GM10266 (cell line): Measurements from ENCODE around the gene SHISA2.

Source experiments
- DNase-seq: peaks from one replicate; pipeline ENCODE4 v3.0.0; 2012; ENCODE audit errors: extremely low spot score
- TF ChIP-seq, protein P1 (sequence below): IDR thresholded peaks from 2 replicates; pipeline ENCODE4 v1.5.1; 2012; ENCODE audit warnings: mild to moderate bottlenecking, low read depth; ENCODE audit not compliant: control insufficient read depth, insufficient read depth; ENCODE audit errors: missing control alignments

The SHISA2 gene

DNA sequence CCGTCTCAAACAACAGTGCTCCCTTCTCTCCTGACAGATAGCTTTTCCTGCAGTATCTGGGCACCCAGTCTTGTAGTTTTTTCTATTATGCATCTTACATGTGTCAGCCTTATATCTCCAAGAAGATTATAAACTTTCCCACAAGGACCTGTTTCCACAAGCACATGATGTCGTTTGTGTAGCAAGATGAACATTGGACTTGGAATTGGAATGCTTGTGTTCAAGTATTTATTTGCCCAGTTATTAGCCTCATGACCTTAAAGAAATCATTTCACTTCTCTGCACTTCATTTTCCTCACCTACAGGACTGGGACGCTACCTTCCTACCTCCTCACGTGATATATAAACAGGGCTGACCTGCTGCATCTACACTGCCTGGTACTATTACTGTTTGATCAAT, 21.5 kb downstream of the SHISA2 start:
- DNase-seq, result no peak
- TF ChIP-seq, protein P1, sequence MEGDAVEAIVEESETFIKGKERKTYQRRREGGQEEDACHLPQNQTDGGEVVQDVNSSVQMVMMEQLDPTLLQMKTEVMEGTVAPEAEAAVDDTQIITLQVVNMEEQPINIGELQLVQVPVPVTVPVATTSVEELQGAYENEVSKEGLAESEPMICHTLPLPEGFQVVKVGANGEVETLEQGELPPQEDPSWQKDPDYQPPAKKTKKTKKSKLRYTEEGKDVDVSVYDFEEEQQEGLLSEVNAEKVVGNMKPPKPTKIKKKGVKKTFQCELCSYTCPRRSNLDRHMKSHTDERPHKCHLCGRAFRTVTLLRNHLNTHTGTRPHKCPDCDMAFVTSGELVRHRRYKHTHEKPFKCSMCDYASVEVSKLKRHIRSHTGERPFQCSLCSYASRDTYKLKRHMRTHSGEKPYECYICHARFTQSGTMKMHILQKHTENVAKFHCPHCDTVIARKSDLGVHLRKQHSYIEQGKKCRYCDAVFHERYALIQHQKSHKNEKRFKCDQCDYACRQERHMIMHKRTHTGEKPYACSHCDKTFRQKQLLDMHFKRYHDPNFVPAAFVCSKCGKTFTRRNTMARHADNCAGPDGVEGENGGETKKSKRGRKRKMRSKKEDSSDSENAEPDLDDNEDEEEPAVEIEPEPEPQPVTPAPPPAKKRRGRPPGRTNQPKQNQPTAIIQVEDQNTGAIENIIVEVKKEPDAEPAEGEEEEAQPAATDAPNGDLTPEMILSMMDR, result no peak

DNA sequence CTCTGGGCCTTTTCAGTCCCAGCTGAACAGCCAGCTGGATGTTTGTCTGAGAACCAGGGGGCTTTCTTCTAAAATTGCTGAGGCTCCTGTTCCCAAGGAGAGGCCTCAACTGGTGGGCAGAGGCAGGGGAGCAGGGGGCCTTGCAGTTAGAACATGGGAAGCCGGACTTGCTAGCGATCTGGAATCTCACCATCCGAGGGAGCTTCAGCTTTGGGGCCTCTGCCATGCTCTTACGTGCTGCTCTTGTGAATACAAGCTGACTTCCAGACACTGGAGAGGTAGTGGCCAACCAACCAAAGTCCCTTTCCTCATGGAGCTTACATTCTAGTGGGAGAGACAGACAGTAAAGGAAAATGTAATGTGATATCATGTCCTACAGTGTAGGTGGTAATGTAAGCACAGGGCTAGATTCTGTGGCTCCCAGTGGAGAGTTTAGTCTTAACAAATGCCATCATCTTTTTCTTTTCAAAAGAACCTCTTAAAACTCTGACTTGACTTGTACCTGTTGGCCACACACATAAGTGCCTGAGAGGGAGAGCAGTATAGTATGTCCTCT, 22.2 kb downstream of the SHISA2 start:
- no peak for DNase-seq
- TF ChIP-seq, protein P1, result no peak

DNA sequence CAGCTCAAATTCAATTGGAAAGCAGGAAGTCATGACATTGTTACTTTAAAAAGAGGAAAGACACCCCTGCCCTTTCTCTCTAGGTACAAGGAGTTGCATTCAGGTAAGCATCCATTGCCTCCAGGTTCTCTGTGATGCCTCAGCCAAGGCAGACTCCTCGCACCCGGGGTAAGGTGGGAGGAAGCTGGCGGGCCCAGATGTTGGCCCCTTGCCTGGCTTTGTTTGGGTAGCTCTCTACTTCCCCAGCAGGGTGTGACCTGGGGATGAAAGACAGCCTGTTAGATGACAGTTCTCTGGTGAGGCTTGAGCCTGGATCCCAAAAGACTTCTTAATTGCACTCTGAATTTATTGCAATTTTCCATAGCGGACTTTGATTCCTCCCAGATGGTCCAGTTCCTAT, 25.6 kb downstream of the SHISA2 start:
- DNase-seq, result no peak
- TF ChIP-seq, protein P1, result no peak

DNA sequence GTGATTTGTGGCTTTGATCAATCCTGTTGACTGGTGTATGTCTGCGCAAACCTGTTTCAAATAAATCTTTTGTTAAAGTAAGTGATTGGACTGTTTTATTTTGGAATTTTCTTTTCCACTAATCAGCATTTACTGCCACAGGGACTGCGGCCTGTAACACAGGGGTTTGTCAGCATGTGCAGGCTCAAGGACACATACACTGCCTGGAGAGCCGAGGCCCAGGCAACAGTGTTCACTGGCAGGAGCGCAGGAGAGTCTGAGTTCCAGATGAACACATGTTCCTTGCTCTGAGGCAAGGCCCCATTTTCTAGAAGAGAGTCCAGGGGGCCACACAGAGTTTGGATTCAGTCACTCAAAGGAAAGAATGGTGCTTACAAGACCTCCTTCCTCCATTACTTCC, 26.0 kb downstream of the SHISA2 start:
- DNase-seq, result no peak
- TF ChIP-seq, protein P1, result no peak

DNA sequence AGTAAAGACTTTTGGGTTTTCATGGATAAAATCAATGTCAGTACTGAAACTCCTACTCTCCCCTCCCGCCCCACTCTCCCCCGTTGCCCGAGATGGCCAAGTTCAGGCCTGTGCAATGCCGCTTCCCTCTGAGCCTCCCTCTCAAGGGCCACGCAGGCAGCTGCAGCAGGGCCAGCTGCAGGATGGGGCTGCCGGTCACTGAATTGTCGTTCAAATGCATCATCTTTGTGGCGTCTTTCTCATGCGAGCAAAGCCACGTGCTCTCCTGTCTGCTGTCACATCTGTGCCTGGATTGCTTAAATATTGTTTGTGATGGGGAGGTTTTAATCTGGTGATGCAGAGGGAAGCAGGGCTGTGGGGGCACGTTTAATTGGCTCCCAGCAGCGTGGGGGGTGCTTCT, 26.6 kb downstream of the SHISA2 start:
- TF ChIP-seq, protein P1, result no peak
- DNase-seq, result no peak

DNA sequence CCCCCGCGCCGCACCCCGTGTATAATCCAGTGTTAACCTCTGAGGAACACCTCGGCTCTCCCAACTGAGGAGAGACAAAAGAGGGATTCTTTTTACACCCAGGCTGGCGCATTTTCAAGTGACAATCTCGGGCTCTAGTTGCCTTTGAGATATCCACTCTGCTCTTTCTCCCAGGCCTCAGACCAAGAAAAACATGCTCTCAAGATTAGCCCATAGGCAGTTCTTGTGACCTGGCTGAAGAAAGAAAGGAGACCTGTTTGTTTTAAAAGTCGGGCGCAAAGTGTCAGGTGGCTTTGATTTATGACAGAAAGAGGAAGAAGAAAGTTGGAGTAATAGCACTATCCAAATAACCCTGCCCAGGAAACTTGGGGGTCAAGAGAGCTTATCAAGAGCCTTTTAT, 27.3 kb downstream of the SHISA2 start:
- TF ChIP-seq, protein P1, result no peak
- DNase-seq, result no peak

DNA sequence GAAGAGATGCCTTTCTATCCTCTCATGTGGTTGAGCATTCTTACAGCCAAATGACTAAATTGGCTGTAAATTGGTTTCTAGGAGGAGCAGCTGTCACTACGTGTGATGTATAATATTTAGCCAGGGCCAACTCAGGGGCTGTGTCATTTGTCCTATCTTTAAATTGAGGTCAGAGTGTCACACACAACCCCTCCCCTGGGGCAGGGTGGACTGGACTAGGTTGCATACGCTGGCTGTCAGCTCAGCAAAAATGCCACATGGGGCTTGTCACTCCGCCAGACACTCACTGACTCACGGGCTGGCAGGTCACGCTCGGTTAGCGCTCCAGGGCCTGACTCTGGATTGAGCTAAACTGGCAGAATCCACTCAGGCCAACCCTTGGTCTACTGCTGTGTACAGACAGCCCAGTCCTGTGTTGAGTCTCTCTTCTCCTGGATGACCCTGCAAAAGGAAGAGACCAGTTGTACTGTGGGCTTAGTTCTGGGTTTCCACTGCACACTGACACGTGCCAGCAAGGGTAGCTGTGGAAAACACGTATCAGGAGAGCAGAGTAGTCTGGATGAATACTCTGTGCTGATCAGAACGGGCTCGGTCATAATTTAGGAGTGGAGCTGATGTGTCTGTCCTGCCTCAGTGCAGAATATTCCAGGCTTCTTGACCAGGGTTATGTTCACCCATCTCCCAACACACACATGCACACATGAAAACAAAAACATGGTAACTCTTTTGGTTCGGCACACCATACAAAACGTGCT, 29.1 kb downstream of the SHISA2 start:
- TF ChIP-seq, protein P1, result no peak
- DNase-seq, result no peak
